Measurements from ENCODE around the gene DUSP22. TPM values are rescaled to one million over a fixed set of nuclear protein-coding genes. Genes with fewer than 3 reads are reported as not detected.

The DUSP22 gene
- polyA plus RNA-seq, 4 donors: 18.8 to 40.0 (median 29.1) TPM

DNA sequence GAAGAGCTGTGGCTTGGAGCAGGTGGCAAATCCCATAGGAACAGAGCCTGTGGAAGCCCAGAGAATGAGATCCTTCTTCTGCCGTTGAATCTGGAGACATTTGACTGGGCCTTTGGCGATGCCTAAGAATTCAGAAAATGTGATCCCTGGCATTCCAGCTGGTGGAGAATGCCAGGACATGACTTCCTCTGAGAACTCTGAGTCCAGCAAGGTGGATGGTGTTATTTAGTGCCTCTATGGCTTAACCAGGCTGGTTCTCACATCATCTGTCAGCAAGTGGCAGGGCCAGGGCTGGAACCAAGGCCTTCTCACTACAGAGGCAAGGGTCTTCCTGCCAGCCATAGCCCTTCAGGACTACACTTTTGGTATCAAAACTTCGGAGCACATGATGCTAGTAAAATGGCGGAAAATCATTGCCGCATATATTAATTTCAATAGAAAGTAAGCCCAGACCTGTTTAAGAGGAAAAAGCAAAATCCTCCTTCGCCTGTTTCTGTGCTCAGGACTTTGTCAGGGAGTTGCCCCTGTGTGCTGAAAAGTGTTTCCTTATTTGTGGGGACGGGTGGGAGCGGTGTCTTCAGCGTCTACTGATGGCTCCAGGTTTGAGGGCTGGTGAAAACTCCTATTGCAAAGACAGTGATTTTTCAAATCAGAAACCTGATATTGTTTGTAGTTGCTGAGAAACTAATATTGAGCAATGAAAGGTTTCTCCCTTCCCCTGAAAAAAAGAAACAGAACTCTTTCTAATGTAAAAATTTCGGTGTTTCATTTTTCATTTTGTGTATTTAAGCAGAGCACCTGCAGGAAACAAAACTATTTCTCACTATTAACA, 23.9 kb downstream of the DUSP22 start:
- Histone ChIP-seq H3K36me3 (ENCODE audit: control insufficient read depth in 3 of 3, insufficient read depth in 2 of 3, low read depth in 1 of 3, low read length in 3 of 3) (peaks cover 0 to 16% (median 0%) of the 10 kb centered on the region in 3 donors), H3K27ac (ENCODE audit: low read depth in 1 of 3, low read length in 2 of 3) (no peak overlapping the region), H3K9me3 (ENCODE audit: control insufficient read depth in 2 of 2, insufficient read depth in 1 of 2, low read depth in 1 of 2, low read length in 1 of 2) (no peaks in the 10 kb centered on the region), H3K4me1 (ENCODE audit: control insufficient read depth in 3 of 3, insufficient read depth in 2 of 3, low read depth in 1 of 3, low read length in 2 of 3) (no peaks in the 10 kb centered on the region), H3K27me3 (ENCODE audit: control insufficient read depth in 3 of 3, insufficient read depth in 3 of 3, low read length in 3 of 3) (no peaks in the 10 kb centered on the region), H3K4me3 (ENCODE audit: low read depth in 1 of 3, low read length in 3 of 3) (no peak overlapping the region)
- DNase-seq (no peak), FAIRE-seq (no peak)
- 78 to 82% (median 81%) methylated on average over 10 of the region's 10 CpGs for WGBS, 3 donors

DNA sequence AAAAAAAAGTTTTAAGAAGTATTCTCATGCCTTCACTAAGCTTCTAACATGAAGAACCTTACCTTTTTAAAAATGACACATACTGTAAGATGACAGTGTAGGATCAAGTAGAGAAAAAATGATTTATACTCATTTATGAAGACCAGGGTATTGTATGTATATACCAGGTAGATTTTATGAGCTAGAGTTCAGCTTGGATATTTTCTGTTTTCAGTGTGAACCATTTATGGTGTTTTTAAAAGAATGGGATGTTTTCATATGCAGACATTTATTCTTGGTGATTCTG, 24.4 kb downstream of the DUSP22 start:
- Histone ChIP-seq H3K27ac (ENCODE audit: low read depth in 1 of 3, low read length in 2 of 3) (no peak overlapping the region), H3K4me3 (ENCODE audit: low read depth in 1 of 3, low read length in 3 of 3) (no peak overlapping the region), H3K36me3 (ENCODE audit: control insufficient read depth in 3 of 3, insufficient read depth in 2 of 3, low read depth in 1 of 3, low read length in 3 of 3) (peaks cover 0 to 16% (median 0%) of the 10 kb centered on the region in 3 donors), H3K27me3 (ENCODE audit: control insufficient read depth in 3 of 3, insufficient read depth in 3 of 3, low read length in 3 of 3) (no peaks in the 10 kb centered on the region), H3K4me1 (ENCODE audit: control insufficient read depth in 3 of 3, insufficient read depth in 2 of 3, low read depth in 1 of 3, low read length in 2 of 3) (no peaks in the 10 kb centered on the region), H3K9me3 (ENCODE audit: control insufficient read depth in 2 of 2, insufficient read depth in 1 of 2, low read depth in 1 of 2, low read length in 1 of 2) (no peaks in the 10 kb centered on the region)
- FAIRE-seq (no peak), DNase-seq (no peak)

DNA sequence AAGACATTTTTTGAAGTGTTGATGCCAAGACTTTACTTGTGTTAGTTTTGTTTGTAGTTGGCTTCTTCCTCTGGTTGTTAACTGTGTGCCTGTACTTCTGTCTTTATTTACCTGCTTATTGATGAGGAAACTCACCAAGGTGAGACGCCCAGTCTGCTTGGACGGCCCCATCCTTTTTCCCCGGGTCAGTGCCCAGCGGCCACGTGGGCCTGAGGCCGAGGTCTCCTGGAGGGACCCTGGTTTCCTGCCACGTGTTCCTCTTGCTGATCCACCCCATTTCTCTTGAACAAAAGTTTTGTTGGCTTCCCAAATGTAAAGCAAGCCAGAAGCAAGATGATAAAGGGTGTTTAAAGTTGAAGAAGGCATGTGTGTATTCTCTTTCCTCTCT, 24.8 kb downstream of the DUSP22 start:
- no peak overlapping the region for H3K4me3 ChIP-seq (ENCODE audit: low read depth in 1 of 3, low read length in 3 of 3)
- H3K4me1 ChIP-seq (ENCODE audit: control insufficient read depth in 3 of 3, insufficient read depth in 2 of 3, low read depth in 1 of 3, low read length in 2 of 3): no peaks in the 10 kb centered on the region
- no peak for DNase-seq
- no peaks in the 10 kb centered on the region for H3K9me3 ChIP-seq (ENCODE audit: control insufficient read depth in 2 of 2, insufficient read depth in 1 of 2, low read depth in 1 of 2, low read length in 1 of 2)
- FAIRE-seq: no peak
- peak overlapping the region in 1 of 3 donors; percentile 25 for H3K27ac ChIP-seq (ENCODE audit: low read depth in 1 of 3, low read length in 2 of 3)
- WGBS, 3 donors: 65 to 83% (median 74%) methylated on average over 7 of the region's 7 CpGs
- peaks cover 0 to 14% (median 0%) of the 10 kb centered on the region in 3 donors for H3K36me3 ChIP-seq (ENCODE audit: control insufficient read depth in 3 of 3, insufficient read depth in 2 of 3, low read depth in 1 of 3, low read length in 3 of 3)
- H3K27me3 ChIP-seq (ENCODE audit: control insufficient read depth in 3 of 3, insufficient read depth in 3 of 3, low read length in 3 of 3): no peaks in the 10 kb centered on the region

DNA sequence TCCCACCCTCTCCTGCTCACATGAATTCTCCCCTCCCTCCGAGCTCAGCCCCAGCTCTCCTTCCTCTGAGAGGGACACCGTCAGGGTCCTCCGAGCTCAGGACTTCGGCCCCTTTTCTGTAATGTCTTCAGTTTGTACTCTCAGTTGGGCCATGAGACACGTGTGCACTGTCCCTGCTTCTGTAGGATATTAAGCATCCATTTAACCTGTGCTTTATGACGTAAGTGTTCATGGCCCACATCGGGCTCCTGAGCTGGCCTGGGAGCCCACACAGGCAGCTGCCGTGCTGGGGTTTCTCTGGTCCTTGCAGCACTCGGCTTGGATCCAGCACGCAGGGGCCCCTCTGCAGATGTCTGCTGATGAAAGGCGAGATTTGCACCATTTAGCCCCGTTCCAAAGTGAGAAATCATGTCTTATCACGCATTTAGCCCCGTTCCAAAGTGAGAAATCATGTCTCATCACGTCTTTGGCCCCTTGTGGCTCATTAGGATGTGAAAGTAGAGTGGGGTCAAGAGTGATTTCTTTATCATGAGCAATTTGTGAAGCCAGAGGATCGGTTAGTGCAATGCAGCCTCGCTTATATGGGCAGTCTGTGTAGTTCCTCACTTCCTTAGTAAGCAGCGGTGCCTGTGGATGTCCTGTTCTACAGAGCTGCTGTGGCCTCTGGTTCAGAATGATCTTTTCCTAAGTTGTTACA, 25.3 kb downstream of the DUSP22 start:
- Histone ChIP-seq H3K36me3 (ENCODE audit: control insufficient read depth in 3 of 3, insufficient read depth in 2 of 3, low read depth in 1 of 3, low read length in 3 of 3) (peaks cover 0 to 15% (median 0%) of the 10 kb centered on the region in 3 donors), H3K9me3 (ENCODE audit: control insufficient read depth in 2 of 2, insufficient read depth in 1 of 2, low read depth in 1 of 2, low read length in 1 of 2) (no peaks in the 10 kb centered on the region), H3K27me3 (ENCODE audit: control insufficient read depth in 3 of 3, insufficient read depth in 3 of 3, low read length in 3 of 3) (no peaks in the 10 kb centered on the region), H3K4me1 (ENCODE audit: control insufficient read depth in 3 of 3, insufficient read depth in 2 of 3, low read depth in 1 of 3, low read length in 2 of 3) (no peaks in the 10 kb centered on the region), H3K27ac (ENCODE audit: low read depth in 1 of 3, low read length in 2 of 3) (peak overlapping the region in 1 of 3 donors; percentile 25), H3K4me3 (ENCODE audit: low read depth in 1 of 3, low read length in 3 of 3) (no peak overlapping the region)
- WGBS, 3 donors: 73 to 78% (median 77%) methylated on average over 18 of the region's 18 CpGs
- FAIRE-seq (no peak), DNase-seq (no peak)

DNA sequence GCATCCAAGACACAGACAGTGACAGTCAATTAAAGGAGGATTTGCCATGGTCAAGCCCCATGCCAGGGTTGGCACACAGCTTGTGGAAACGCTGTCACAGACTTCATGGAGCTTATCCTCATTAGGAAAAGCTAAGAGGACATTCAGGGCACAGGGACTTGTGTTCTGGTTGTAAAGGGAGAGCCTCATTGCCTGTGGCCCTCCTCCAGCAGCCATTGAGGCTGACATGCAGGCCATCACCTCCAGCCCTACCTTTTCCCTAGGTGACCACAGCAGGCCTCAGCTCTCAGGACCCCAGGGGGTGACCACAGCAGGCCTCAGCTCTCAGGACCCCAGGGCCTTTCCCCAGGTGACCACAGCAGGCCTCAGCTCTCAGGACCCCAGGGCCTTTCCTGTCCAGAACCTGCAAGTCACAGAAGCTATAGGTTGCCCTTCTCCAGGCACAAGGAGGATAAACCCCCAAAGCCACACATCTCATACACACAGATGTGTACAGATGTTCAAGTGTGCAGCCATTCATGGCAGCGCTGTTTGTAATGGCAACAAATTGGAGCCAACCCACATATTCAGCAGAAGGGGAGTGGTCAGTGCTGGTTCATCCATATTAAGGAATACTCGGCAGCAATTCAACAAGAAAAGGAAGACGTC, 26.1 kb downstream of the DUSP22 start:
- FAIRE-seq: no peak
- Histone ChIP-seq H3K36me3 (ENCODE audit: control insufficient read depth in 3 of 3, insufficient read depth in 2 of 3, low read depth in 1 of 3, low read length in 3 of 3) (peaks cover 0 to 17% (median 0%) of the 10 kb centered on the region in 3 donors), H3K27me3 (ENCODE audit: control insufficient read depth in 3 of 3, insufficient read depth in 3 of 3, low read length in 3 of 3) (no peaks in the 10 kb centered on the region), H3K4me3 (ENCODE audit: low read depth in 1 of 3, low read length in 3 of 3) (no peak overlapping the region), H3K27ac (ENCODE audit: low read depth in 1 of 3, low read length in 2 of 3) (peak overlapping the region in 1 of 3 donors; percentile 12), H3K9me3 (ENCODE audit: control insufficient read depth in 2 of 2, insufficient read depth in 1 of 2, low read depth in 1 of 2, low read length in 1 of 2) (no peaks in the 10 kb centered on the region), H3K4me1 (ENCODE audit: control insufficient read depth in 3 of 3, insufficient read depth in 2 of 3, low read depth in 1 of 3, low read length in 2 of 3) (no peaks in the 10 kb centered on the region)
- 73 to 82% (median 79%) methylated on average over 4 of the region's 4 CpGs for WGBS, 3 donors
- no peak for DNase-seq

DNA sequence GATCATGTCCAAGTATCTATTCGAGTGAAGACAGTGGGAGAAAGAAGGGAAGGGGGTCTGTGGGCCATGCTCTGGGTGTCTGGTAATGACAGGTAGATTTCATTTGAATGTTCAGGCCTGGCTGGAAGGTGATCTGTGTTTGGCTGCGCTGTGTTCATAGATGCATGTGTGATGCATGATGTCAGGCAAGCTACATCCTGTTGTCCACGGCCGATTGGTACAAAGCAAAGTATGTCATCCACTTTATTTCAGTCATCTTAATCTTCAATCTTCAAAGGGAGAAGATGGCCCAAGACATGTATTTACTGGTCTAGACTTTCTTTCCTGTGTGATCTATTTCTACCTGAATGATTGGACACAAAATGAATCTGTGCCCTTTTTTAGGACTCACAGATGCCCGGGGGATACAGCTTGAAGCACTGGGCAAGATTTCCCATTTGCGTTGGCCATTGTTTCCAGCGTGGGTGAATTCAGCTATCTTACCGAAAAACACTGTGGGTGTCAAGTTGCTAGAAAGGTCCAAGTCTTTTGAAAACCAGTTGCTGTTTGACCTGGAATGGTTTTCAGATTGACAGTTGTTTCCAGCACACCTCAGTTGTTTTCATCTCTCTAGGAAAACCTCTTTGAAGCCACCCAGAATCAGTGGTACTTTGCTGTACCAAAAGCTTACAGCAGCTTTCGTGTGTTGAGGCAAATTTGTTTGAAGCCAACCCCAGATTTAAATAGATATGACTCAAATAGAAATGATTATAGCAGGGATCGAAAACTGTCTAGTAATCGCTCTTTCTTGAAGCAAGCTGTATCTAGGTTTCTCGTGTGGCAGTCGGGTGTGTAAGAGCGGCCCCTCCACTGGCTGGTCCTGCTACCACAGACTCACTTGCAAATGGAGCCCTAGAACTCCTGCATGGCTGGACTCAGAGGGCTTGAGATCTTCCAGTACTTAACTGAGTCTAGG, 27.2 kb downstream of the DUSP22 start:
- peaks cover 0 to 9% (median 3%) of the 10 kb centered on the region in 3 donors for H3K4me1 ChIP-seq (ENCODE audit: control insufficient read depth in 3 of 3, insufficient read depth in 2 of 3, low read depth in 1 of 3, low read length in 2 of 3)
- no peaks in the 10 kb centered on the region for H3K9me3 ChIP-seq (ENCODE audit: control insufficient read depth in 2 of 2, insufficient read depth in 1 of 2, low read depth in 1 of 2, low read length in 1 of 2)
- peak overlapping the region in 1 of 3 donors; percentile 32 for H3K27ac ChIP-seq (ENCODE audit: low read depth in 1 of 3, low read length in 2 of 3)
- H3K36me3 ChIP-seq (ENCODE audit: control insufficient read depth in 3 of 3, insufficient read depth in 2 of 3, low read depth in 1 of 3, low read length in 3 of 3): peaks cover 0 to 14% (median 0%) of the 10 kb centered on the region in 3 donors
- H3K4me3 ChIP-seq (ENCODE audit: low read depth in 1 of 3, low read length in 3 of 3): no peak overlapping the region
- H3K27me3 ChIP-seq (ENCODE audit: control insufficient read depth in 3 of 3, insufficient read depth in 3 of 3, low read length in 3 of 3): no peaks in the 10 kb centered on the region
- FAIRE-seq: no peak
- 84 to 88% (median 84%) methylated on average over 14 of the region's 14 CpGs for WGBS, 3 donors
- no peak for DNase-seq

DNA sequence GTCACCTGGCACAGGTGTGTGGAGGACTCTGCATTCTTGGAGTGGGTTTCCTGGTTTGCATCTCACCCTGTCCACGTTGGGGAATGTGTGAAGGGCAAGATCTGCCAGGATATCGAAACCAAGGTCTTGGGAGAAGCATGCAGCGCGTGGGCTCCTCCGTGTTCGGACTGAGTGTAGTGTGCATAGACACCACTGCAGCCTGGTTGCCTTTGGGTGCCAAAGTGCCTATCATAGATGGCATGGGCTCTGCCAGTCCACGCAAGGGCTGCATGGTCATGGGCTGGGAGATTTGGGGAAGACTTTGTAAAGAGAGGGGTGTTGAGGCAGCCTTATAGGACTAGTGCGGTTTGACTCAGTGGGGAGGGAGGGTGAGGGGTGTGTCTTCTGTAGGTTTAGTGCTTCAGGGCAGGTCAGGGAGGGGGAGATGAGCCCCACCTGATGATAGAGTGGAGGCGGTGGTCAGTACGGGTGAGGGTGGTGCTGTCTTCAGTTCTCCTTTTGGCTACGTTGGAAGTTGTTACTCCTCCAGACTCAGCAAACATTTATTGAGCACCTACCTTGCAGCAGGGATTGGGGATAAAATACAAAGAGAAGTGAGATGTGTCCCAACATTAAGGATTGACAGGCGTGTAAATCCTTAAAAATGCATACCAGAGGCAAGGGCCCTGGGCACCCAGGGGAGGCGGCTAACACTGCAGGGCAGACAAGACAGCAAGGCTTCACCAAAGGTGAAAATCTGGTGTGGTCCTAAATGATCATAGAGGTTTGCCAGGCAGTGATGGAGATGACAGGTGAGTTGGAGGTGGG, 28.3 kb downstream of the DUSP22 start:
- Histone ChIP-seq H3K9me3 (ENCODE audit: control insufficient read depth in 2 of 2, insufficient read depth in 1 of 2, low read depth in 1 of 2, low read length in 1 of 2) (no peaks in the 10 kb centered on the region), H3K27ac (ENCODE audit: low read depth in 1 of 3, low read length in 2 of 3) (peak overlapping the region in 1 of 3 donors; percentile 32), H3K36me3 (ENCODE audit: control insufficient read depth in 3 of 3, insufficient read depth in 2 of 3, low read depth in 1 of 3, low read length in 3 of 3) (peaks cover 0 to 15% (median 0%) of the 10 kb centered on the region in 3 donors), H3K27me3 (ENCODE audit: control insufficient read depth in 3 of 3, insufficient read depth in 3 of 3, low read length in 3 of 3) (no peaks in the 10 kb centered on the region), H3K4me3 (ENCODE audit: low read depth in 1 of 3, low read length in 3 of 3) (no peak overlapping the region), H3K4me1 (ENCODE audit: control insufficient read depth in 3 of 3, insufficient read depth in 2 of 3, low read depth in 1 of 3, low read length in 2 of 3) (peaks cover 0 to 9% (median 3%) of the 10 kb centered on the region in 3 donors)
- FAIRE-seq (no peak), DNase-seq (no peak)
- 87 to 90% (median 88%) methylated on average over 13 of the region's 13 CpGs for WGBS, 3 donors

All from small intestine (tissue), 7 donors.